Hepatocyte (in vitro differentiated cells): ENCODE results near the gene NMBR. TPM values are rescaled to one million over a fixed set of nuclear protein-coding genes. Genes with fewer than 3 reads are reported as not detected.

ENCODE experiments used
- DNase-seq: peaks from one replicate; pipeline ENCODE4 v3.0.0-alpha.2; 2016; ENCODE audit warnings: low spot score
- H2AFZ ChIP-seq: fragments of 200-600 bp; sonication (generic); 2 replicates; pipeline ENCODE4 v1.6.0; 2016; ENCODE audit warnings: antibody characterized with exemption, mild to moderate bottlenecking
- H3K27ac ChIP-seq: fragments of 200-600 bp; sonication (generic); 2 replicates; pipeline ENCODE4 v1.5.1; 2016; ENCODE audit warnings: mild to moderate bottlenecking
- H3K27me3 ChIP-seq: fragments of 200-600 bp; sonication (generic); 2 replicates; pipeline ENCODE4 v1.6.1; 2016
- H3K36me3 ChIP-seq: fragments of 200-600 bp; sonication (generic); replicated peaks from 2 replicates; pipeline ENCODE4 v1.5.1; 2016; ENCODE audit warnings: low read depth; ENCODE audit not compliant: insufficient read depth
- H3K4me1 ChIP-seq: fragments of 200-600 bp; sonication (generic); 2 replicates; pipeline ENCODE4 v1.5.1; 2016; ENCODE audit warnings: mild to moderate bottlenecking, moderate library complexity; ENCODE audit not compliant: insufficient read depth
- H3K4me2 ChIP-seq: fragments of 200-600 bp; sonication (generic); 2 replicates; pipeline ENCODE4 v1.6.0; 2016
- H3K4me3 ChIP-seq: fragments of 200-600 bp; sonication (generic); 2 replicates; pipeline ENCODE4 v1.5.1; 2016; ENCODE audit warnings: mild to moderate bottlenecking
- H3K79me2 ChIP-seq: fragments of 200-600 bp; sonication (generic); 2 replicates; pipeline ENCODE4 v1.6.0; 2017; ENCODE audit warnings: mild to moderate bottlenecking
- H3K9me2 ChIP-seq: fragments of 200-600 bp; sonication (generic); replicated peaks from 2 replicates; pipeline ENCODE4 v1.6.0; 2017; ENCODE audit warnings: mild to moderate bottlenecking; ENCODE audit not compliant: insufficient read depth
- H3K9me3 ChIP-seq: fragments of 200-600 bp; sonication (generic); 2 replicates; pipeline ENCODE4 v1.5.1; 2016; ENCODE audit warnings: low read depth, mild to moderate bottlenecking
- H4K20me1 ChIP-seq: fragments of 200-600 bp; sonication (generic); 2 replicates; pipeline ENCODE4 v1.6.0; 2016; ENCODE audit warnings: mild to moderate bottlenecking; ENCODE audit not compliant: insufficient read depth, poor library complexity, severe bottlenecking
- CTCF ChIP-seq: fragments of 200-600 bp; sonication (generic); IDR thresholded peaks from 2 replicates; pipeline ENCODE4 v1.5.1; 2016; ENCODE audit warnings: antibody characterized with exemption, mild to moderate bottlenecking; ENCODE audit not compliant: poor library complexity
- EZH2 ChIP-seq: fragments of 200-600 bp; sonication (generic); IDR thresholded peaks from 2 replicates; pipeline ENCODE4 v1.6.1; 2016; ENCODE audit warnings: antibody characterized with exemption, mild to moderate bottlenecking, borderline replicate concordance
- EZH2phosphoT487 ChIP-seq: fragments of 200-600 bp; sonication (generic); IDR thresholded peaks from one replicate; pipeline ENCODE4 v1.6.1; 2018; ENCODE audit warnings: antibody characterized with exemption, mild to moderate bottlenecking, low read depth, moderate library complexity; ENCODE audit not compliant: unreplicated experiment, severe bottlenecking
- WGBS: methylation state at CpG from one replicate; pipeline ENCODE4 v1.1.6; 2016; ENCODE audit warnings: low lambda C conversion rate; ENCODE audit errors: missing lambda C conversion rate; 5-methylcytosine and 5-hydroxymethylcytosine counted together
- polyA plus RNA-seq: library from polyadenylated mRNA; unstranded; fragments of >200 nt; fragmentation: Nextera tagmentation; extraction: Ambion mirVana; gene quantifications from 2 replicates; pipeline ENCODE4 v1.2.1, GENCODE V29; 2016
- total RNA-seq: library from RNA; depleted of rRNA; stranded (reverse); fragments of >200 nt; gene quantifications from 2 replicates; pipeline ENCODE4 v1.2.3, GENCODE V29; 2014

Gene NMBR
- total and polyA plus RNA-seq, 2 experiments from 2014 or later: 0.27 TPM; not detected in 1

- TF ChIP-seq EZH2phosphoT487 (no peak), CTCF (no peak), EZH2 (no peak)
- H3K4me1 ChIP-seq: no peaks in the 10 kb centered on the region
- H3K9me3 ChIP-seq: no peaks in the 10 kb centered on the region
- H3K27ac ChIP-seq: no peak overlapping the region
- H3K4me3 ChIP-seq: no peak overlapping the region
- H3K79me2 ChIP-seq: no peaks in the 10 kb centered on the region
- H3K27me3 ChIP-seq: no peaks in the 10 kb centered on the region
- no peaks in the 10 kb centered on the region for H3K36me3 ChIP-seq
- DNase-seq: no peak
- no peaks in the 10 kb centered on the region for H4K20me1 ChIP-seq
- no peak overlapping the region for H2AFZ ChIP-seq
- H3K4me2 ChIP-seq: no peak overlapping the region
- no peaks in the 10 kb centered on the region for H3K9me2 ChIP-seq
These were observed 25.8 kb upstream of the NMBR start for GRCh38 chr6:142172758-142173157.

GRCh38 chr6:142171351-142171750 is 24.4 kb upstream of the NMBR start:
- no peaks in the 10 kb centered on the region for H3K4me1 ChIP-seq
- TF ChIP-seq EZH2: no peak
- no peak for TF ChIP-seq EZH2phosphoT487
- TF ChIP-seq CTCF: no peak
- no peak overlapping the region for H3K27ac ChIP-seq
- H3K9me3 ChIP-seq: no peaks in the 10 kb centered on the region
- no peaks in the 10 kb centered on the region for H4K20me1 ChIP-seq
- H3K4me3 ChIP-seq: no peak overlapping the region
- H3K27me3 ChIP-seq: no peaks in the 10 kb centered on the region
- H3K36me3 ChIP-seq: no peaks in the 10 kb centered on the region
- H3K4me2 ChIP-seq: no peak overlapping the region
- no peak for DNase-seq
- H2AFZ ChIP-seq: no peak overlapping the region
- H3K79me2 ChIP-seq: peaks cover 2% of the 10 kb centered on the region
- H3K9me2 ChIP-seq: no peaks in the 10 kb centered on the region

- no peak overlapping the region for H3K4me3 ChIP-seq
- 79% methylated on average over 2 of the region's 2 CpGs for WGBS
- no peaks in the 10 kb centered on the region for H3K27me3 ChIP-seq
- H3K36me3 ChIP-seq: no peaks in the 10 kb centered on the region
- no peak overlapping the region for H3K4me2 ChIP-seq
- H3K9me3 ChIP-seq: no peaks in the 10 kb centered on the region
- no peak overlapping the region for H3K27ac ChIP-seq
- peaks cover 7% of the 10 kb centered on the region for H4K20me1 ChIP-seq
- H3K4me1 ChIP-seq: no peaks in the 10 kb centered on the region
- H3K79me2 ChIP-seq: peaks cover 37% of the 10 kb centered on the region
- H3K9me2 ChIP-seq: no peaks in the 10 kb centered on the region
- no peak for DNase-seq
- no peak for TF ChIP-seq EZH2
- no peak for TF ChIP-seq CTCF
- TF ChIP-seq EZH2phosphoT487: no peak
- H2AFZ ChIP-seq: no peak overlapping the region
These were observed 20.6 kb upstream of the NMBR start for GRCh38 chr6:142167486-142167885.

- no peaks in the 10 kb centered on the region for H3K9me3 ChIP-seq
- peaks cover 42% of the 10 kb centered on the region for H3K79me2 ChIP-seq
- H3K4me2 ChIP-seq: no peak overlapping the region
- H3K27me3 ChIP-seq: no peaks in the 10 kb centered on the region
- H3K36me3 ChIP-seq: no peaks in the 10 kb centered on the region
- peaks cover 11% of the 10 kb centered on the region for H4K20me1 ChIP-seq
- no peak overlapping the region for H2AFZ ChIP-seq
- TF ChIP-seq CTCF: no peak
- TF ChIP-seq EZH2: no peak
- TF ChIP-seq EZH2phosphoT487: no peak
- no peaks in the 10 kb centered on the region for H3K4me1 ChIP-seq
- no peak overlapping the region for H3K4me3 ChIP-seq
- 93% methylated on average over 3 of the region's 3 CpGs for WGBS
- no peak for DNase-seq
- no peak overlapping the region for H3K27ac ChIP-seq
- no peaks in the 10 kb centered on the region for H3K9me2 ChIP-seq
These were observed 20.1 kb upstream of the NMBR start for GRCh38 chr6:142167071-142167470.
